ENCODE measurements around the gene GLIS2. TPM values are rescaled to one million over a fixed set of nuclear protein-coding genes. Genes with fewer than 3 reads are reported as not detected.
"Not testable (repeated sequence)": the region's sequence is repeated elsewhere in the genome, so short reads cannot be mapped to it uniquely, and the experiment has no call there.

The GLIS2 gene
- total and polyA plus RNA-seq, 2 donors (not counting 1 experiment from before 2014, with no cell fraction given): 4.0 to 6.0 TPM

DNA sequence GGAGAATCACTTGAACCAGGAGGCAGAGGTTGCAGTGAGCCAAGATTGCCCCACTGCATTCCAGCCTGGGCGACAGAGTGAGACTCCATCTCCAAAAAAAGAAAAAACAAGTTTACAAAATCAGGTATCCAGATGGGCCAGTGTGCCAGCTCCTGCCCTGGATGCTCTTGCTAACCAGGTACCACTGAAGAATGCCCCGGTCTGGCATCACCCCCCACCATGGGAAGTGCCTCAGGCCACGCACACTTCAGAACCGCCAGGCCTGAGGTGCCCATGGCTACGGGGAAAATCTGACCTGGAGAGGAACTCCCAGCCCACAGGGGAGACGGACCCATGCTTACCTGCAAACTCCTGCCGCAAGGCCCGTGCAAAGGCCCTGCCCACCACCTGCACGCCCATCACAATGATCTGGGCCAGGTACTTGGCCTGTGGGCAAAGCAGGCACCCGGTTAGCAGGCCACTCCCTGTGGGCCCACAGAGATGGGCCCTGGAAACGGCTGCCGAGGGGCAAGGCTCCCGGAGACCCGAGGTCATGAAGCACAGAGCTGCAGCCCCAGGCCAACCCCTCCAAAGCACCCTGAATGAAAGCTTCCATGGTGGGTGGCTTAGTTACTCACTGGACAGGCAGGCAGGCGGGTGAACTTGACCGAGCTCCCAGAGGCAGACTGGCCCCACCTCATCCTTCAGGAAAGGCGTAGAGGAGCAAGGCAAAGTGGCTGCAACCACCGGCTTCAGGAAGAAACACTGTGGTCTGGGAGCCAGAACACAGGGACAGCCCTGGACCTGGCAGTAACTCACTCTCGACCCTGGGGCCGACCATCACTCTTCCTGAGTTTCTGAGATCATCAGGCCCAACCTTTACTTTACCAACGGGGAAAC, 27.2 kb downstream of the GLIS2 start:
- H4K20me1 ChIP-seq (ENCODE audit: control insufficient read depth, extremely low read depth, insufficient read depth, low read length): no peaks in the 10 kb centered on the region
- TF ChIP-seq CTCF (conservative IDR thresholded peaks at IDR 0.05 in 1 of 2, IDR thresholded peaks at IDR 0.05 in 1 of 2; ENCODE audit: low read depth in 1 of 2, low read length in 2 of 2): no peak
- TF ChIP-seq EZH2 (IDR thresholded peaks at IDR 0.05; ENCODE audit: low read length, missing control alignments): no peak
- H3K27me3 ChIP-seq (ENCODE audit: control insufficient read depth, insufficient read depth, low read length): no peaks in the 10 kb centered on the region
- no peak overlapping the region for H3K27ac ChIP-seq (ENCODE audit: insufficient read depth, low read length)
- peaks cover 40% of the 10 kb centered on the region for H3K79me2 ChIP-seq (ENCODE audit: control insufficient read depth, insufficient read depth, low read length)
- no peak overlapping the region for H2AFZ ChIP-seq (ENCODE audit: low read length)
- H3K36me3 ChIP-seq (ENCODE audit: control insufficient read depth, insufficient read depth, low read length): peaks cover 16% of the 10 kb centered on the region
- H3K9ac ChIP-seq (ENCODE audit: insufficient read depth, low read length): no peak overlapping the region
- no peaks in the 10 kb centered on the region for H3K9me3 ChIP-seq (ENCODE audit: control insufficient read depth, insufficient read depth, low read depth, low read length)
- H3K4me2 ChIP-seq (ENCODE audit: extremely low read depth, insufficient read depth, low read length): no peak overlapping the region
- no peak overlapping the region for H3K4me3 ChIP-seq (replicated peaks in 1 of 4; ENCODE audit: control extremely low read depth in 1 of 4, insufficient read depth in 1 of 4, low read depth in 3 of 4, low read length in 4 of 4)
- H3K4me1 ChIP-seq (ENCODE audit: control insufficient read depth, extremely low read depth, insufficient read depth, low read length): peaks cover 8% of the 10 kb centered on the region
- no peak for DNase-seq (ENCODE audit: low read depth in 2 of 2)

GRCh38 chr16:4344300-4344982, 28.6 kb downstream of the GLIS2 start:
- not testable (repeated sequence) for H4K20me1 ChIP-seq (ENCODE audit: control insufficient read depth, extremely low read depth, insufficient read depth, low read length); H3K4me1 ChIP-seq (ENCODE audit: control insufficient read depth, extremely low read depth, insufficient read depth, low read length); H3K27me3 ChIP-seq (ENCODE audit: control insufficient read depth, insufficient read depth, low read length); H3K27ac ChIP-seq (ENCODE audit: insufficient read depth, low read length); H3K4me3 ChIP-seq (replicated peaks in 1 of 4; ENCODE audit: control extremely low read depth in 1 of 4, insufficient read depth in 1 of 4, low read depth in 3 of 4, low read length in 4 of 4); H3K4me2 ChIP-seq (ENCODE audit: extremely low read depth, insufficient read depth, low read length); H2AFZ ChIP-seq (ENCODE audit: low read length); H3K9me3 ChIP-seq (ENCODE audit: control insufficient read depth, insufficient read depth, low read depth, low read length); H3K9ac ChIP-seq (ENCODE audit: insufficient read depth, low read length)
- H3K79me2 ChIP-seq (ENCODE audit: control insufficient read depth, insufficient read depth, low read length): peaks cover 47% of the 10 kb centered on the region
- peaks cover 13% of the 10 kb centered on the region for H3K36me3 ChIP-seq (ENCODE audit: control insufficient read depth, insufficient read depth, low read length)
- DNase-seq (ENCODE audit: low read depth in 2 of 2): peak in 1 of 2 donors; percentile 27

- Histone ChIP-seq H3K27me3 (ENCODE audit: control insufficient read depth, insufficient read depth, low read length) (no peaks in the 10 kb centered on the region), H4K20me1 (ENCODE audit: control insufficient read depth, extremely low read depth, insufficient read depth, low read length) (no peaks in the 10 kb centered on the region), H3K9ac (ENCODE audit: insufficient read depth, low read length) (no peak overlapping the region), H3K27ac (ENCODE audit: insufficient read depth, low read length) (no peak overlapping the region), H3K9me3 (ENCODE audit: control insufficient read depth, insufficient read depth, low read depth, low read length) (no peaks in the 10 kb centered on the region), H3K4me3 (replicated peaks in 1 of 4; ENCODE audit: control extremely low read depth in 1 of 4, insufficient read depth in 1 of 4, low read depth in 3 of 4, low read length in 4 of 4) (no peak overlapping the region), H3K4me2 (ENCODE audit: extremely low read depth, insufficient read depth, low read length) (peak overlapping the region; percentile 25), H3K79me2 (ENCODE audit: control insufficient read depth, insufficient read depth, low read length) (peaks cover 54% of the 10 kb centered on the region), H2AFZ (ENCODE audit: low read length) (no peak overlapping the region), H3K4me1 (ENCODE audit: control insufficient read depth, extremely low read depth, insufficient read depth, low read length) (peaks cover 4% of the 10 kb centered on the region), H3K36me3 (ENCODE audit: control insufficient read depth, insufficient read depth, low read length) (peaks cover 11% of the 10 kb centered on the region)
- no peak for TF ChIP-seq EZH2 (IDR thresholded peaks at IDR 0.05; ENCODE audit: low read length, missing control alignments)
- no peak for TF ChIP-seq CTCF (conservative IDR thresholded peaks at IDR 0.05 in 1 of 2, IDR thresholded peaks at IDR 0.05 in 1 of 2; ENCODE audit: low read depth in 1 of 2, low read length in 2 of 2)
- peak; percentile 23 to 36 for DNase-seq (ENCODE audit: low read depth in 2 of 2)
Measured at GRCh38 chr16:4344983-4345835, 29.3 kb downstream of the GLIS2 start.

All from fibroblast of lung (primary cell).